Skin of body (tissue), 2 donors: ENCODE results near the gene KLHL21. TPM values are rescaled to one million over a fixed set of nuclear protein-coding genes. Genes with fewer than 3 reads are reported as not detected.
"Not testable (repeated sequence)": the region's sequence is repeated elsewhere in the genome, so short reads cannot be mapped to it uniquely, and the experiment has no call there.

ENCODE experiments used
- DNase-seq: peaks from one replicate; lab custom pipeline; 2025; lab: John Stamatoyannopoulos, UW
- total RNA-seq: library from RNA; depleted of rRNA; stranded (reverse); fragments of >200 nt; gene quantifications from one replicate; pipeline ENCODE4 v1.2.3, GENCODE V29; 2014

Gene KLHL21
- total RNA-seq, 1 donor from 2014 or later: 17.8 TPM

DNA sequence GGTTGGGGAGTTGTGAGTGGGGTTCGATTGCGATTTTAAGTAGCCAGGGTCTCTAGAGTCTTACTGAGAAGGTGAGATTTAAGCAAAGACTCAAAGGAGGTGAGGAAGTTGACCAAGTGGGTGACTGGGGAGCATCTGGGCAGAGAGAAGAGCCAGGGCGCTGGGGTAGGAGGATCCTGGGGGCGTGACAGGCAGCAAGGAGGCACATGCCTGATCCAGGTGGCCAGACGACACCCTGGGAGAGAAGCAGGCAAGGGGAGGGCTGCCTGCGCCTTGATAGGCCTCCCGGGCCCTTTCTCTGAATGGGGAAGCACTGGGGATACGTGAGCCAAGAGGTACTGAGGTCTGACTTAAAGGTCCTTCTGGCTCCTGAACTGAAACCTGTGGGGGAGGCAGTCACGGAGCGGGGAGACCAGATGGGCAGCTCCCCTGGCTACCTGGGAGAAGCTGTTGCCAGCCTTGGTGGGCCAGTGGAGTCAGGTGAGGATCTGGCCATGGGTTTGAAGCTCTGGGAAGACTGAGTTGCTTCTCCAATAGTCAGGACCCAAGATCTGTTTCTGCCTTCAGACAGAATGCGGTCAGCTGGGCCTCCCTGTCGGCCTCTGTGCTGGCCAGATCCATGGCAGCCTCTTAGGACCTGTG lies 17.5 kb downstream of the KLHL21 start:
- DNase-seq: no peak

DNA sequence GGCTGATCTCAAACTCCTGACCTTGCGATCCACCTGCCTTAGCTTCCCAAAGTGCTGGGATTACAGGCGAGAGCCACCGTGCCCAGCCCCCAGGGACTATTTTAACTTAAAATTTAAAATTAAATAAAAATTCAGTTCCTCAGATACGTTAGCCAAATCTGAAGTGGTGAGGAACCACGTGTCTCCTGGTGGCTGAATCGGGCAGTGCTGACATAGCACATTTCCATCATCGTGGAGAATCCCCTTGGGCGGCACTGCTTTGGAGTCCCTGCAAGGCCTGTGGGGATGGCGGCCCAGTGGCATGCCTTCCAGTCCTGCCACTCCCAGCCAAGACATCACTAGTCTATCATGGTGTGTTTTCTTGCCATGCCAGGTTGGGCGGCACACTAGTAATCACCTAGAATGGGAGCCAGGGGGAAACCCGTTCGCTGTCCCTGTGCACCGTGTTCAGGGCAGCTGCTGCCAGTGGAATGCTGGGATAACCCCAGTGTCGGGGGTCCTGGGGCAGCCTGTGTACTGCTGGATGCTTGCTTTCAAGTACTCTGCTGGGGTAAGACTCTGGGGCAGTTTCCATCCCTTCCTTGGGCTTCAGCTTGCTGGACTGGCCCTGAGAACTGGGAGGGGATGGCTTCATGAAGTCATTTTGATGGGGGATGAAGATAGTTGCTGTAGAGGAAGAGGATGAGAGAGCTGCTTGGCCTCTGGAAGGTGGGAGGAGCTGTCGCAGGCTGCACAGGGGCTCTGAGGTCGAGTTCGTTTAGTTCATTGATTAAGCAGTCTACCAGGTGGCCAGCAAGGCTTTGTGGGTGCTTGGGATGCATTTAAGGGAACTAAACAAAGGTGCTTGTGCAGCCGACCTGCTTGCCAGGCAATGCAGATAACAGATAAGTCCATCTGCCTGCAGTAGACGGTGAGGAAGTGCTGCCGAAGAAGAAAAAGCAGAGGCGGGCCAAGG lies 18.3 kb downstream of the KLHL21 start:
- no peak for DNase-seq

DNA sequence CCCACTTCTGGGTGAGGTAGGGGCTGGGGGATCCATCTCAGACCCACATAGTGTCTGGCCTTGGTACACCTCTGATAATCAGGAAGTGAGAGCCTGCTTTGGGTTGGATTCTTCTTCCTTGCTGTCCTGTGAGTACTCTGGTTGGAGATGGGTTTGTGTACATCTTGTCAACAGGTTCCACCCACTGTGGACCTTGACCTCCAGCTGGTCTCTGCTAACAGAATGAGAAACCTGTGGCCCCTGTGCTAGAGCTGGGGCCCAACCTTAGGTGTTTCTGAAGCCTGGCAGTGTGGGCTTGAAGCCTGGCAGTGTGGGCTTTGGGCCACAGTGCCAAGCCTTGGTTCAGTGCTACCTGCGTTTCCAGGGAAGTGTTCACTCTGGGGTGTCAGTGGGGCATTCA lies 20.3 kb downstream of the KLHL21 start:
- DNase-seq: no peak

DNA sequence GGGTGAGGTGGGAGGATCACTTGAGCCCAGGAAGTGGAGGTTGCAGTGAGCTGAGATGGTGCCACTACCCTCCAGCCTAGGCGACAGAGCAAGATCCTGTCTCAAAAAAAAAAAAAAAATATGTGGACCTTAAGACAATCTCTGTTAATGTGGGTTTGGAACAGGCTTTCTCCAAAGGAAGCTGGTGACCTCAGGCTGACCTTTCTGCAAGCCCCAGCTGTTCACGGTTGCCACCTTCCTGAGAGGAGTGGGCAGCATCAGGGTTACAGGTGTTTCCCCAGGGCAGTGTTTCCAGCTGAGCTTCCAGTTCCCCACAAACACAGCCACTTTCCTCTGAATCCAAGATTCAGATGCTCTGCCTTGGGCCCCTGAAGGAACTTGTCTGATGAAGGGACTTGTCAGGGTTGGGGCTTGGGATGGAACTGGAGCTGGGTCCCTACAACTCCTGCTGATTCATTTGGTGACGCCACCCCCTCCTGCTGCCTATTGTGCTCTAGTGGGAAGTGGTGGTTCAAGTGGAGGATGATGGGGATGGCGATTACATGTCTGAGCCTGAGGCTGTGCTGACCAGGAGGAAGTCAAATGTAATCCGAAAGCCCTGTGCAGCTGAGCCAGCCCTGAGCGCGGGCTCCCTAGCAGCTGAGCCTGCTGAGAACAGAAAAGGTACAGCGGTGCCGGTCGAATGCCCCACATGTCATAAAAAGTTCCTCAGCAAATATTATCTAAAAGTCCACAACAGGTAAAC lies 20.9 kb downstream of the KLHL21 start:
- no peak for DNase-seq

DNA sequence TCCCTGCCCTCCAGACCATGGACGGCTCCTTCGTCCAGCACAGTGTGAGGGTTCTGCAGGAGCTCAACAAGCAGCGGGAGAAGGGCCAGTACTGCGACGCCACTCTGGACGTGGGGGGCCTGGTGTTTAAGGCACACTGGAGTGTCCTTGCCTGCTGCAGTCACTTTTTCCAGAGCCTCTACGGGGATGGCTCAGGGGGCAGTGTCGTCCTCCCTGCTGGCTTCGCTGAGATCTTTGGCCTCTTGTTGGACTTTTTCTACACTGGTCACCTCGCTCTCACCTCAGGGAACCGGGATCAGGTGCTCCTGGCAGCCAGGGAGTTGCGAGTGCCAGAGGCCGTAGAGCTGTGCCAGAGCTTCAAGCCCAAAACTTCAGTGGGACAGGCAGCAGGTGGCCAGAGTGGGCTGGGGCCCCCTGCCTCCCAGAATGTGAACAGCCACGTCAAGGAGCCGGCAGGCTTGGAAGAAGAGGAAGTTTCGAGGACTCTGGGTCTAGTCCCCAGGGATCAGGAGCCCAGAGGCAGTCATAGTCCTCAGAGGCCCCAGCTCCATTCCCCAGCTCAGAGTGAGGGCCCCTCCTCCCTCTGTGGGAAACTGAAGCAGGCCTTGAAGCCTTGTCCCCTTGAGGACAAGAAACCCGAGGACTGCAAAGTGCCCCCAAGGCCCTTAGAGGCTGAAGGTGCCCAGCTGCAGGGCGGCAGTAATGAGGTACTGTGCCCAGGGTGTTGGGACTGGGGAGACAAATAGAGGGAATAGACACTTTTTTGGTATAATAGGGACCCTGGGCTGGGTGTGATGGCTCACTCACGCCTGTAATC lies 21.9 kb downstream of the KLHL21 start:
- no peak for DNase-seq

DNA sequence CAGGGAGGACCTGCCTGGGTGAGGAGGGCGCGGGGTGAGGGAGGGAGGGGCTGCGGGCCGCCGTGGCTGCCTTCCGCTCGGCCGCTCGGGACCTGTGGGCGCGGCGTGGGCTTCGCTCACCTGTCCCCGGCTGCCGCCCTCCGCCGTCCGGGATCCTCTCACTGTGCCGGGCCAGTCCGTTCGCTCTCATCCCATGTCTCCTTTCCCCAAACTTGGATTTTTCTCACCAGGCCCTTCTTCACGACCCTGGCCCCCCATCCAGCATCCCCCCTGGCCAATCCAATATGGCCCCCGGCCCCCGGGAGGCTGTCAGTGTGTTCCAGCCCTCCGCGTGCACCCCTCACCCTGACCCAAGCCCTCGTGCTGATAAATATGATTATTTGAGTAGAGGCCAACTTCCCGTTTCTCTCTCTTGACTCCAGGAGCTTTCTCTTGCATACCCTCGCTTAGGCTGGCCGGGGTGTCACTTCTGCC lies 22.5 kb downstream of the KLHL21 start:
- DNase-seq: no peak

DNA sequence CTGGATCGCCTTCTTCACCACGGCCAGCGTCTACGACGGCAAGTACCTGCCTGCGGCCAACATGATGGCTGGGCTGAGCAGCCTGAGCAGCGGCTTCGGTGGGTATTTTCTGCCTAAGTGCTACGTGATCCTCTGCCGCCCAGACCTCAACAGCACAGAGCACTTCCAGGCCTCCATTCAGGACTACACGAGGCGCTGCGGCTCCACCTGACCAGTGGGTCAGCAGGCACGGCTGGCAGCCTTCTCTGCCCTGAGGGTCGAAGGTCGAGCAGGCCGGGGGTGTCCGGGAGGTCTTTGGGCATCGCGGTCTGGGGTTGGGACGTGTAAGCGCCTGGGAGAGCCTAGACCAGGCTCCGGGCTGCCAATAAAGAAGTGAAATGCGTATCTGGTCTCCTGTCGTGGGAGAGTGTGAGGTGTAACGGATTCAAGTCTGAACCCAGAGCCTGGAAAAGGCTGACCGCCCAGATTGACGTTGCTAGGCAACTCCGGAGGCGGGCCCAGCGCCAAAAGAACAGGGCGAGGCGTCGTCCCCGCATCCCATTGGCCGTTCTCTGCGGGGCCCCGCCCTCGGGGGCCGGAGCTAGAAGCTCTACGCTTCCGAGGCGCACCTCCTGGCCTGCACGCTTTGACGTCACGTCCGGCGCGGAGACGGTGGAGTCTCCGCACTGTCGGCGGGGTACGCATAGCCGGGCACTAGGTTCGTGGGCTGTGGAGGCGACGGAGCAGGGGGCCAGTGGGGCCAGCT lies 23.1 kb downstream of the KLHL21 start, which contains the start of gene ZBTB48:
Gene ZBTB48, plus strand, starts transcription at position 621 of the 745 bp plus-strand sequence. CDS start 616 bp downstream, outside the sequence.
- DNase-seq: peak; percentile 96

DNA sequence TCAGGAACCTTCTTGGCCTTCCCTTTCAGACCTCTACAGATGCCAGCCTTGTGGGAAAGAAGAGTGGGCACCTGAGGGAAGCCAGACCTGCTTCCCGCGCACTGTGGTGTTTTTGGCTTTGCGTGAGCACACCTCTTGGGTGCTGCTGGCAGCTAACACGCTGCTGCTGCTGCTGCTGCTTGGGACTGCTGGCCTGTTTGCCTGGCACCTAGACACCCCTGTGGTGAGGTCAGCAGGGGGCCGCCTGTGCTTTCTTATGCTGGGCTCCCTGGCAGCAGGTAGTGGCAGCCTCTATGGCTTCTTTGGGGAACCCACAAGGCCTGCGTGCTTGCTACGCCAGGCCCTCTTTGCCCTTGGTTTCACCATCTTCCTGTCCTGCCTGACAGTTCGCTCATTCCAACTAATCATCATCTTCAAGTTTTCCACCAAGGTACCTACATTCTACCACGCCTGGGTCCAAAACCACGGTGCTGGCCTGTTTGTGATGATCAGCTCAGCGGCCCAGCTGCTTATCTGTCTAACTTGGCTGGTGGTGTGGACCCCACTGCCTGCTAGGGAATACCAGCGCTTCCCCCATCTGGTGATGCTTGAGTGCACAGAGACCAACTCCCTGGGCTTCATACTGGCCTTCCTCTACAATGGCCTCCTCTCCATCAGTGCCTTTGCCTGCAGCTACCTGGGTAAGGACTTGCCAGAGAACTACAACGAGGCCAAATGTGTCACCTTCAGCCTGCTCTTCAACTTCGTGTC lies 23.9 kb downstream of the KLHL21 start:
- DNase-seq: no peak

DNA sequence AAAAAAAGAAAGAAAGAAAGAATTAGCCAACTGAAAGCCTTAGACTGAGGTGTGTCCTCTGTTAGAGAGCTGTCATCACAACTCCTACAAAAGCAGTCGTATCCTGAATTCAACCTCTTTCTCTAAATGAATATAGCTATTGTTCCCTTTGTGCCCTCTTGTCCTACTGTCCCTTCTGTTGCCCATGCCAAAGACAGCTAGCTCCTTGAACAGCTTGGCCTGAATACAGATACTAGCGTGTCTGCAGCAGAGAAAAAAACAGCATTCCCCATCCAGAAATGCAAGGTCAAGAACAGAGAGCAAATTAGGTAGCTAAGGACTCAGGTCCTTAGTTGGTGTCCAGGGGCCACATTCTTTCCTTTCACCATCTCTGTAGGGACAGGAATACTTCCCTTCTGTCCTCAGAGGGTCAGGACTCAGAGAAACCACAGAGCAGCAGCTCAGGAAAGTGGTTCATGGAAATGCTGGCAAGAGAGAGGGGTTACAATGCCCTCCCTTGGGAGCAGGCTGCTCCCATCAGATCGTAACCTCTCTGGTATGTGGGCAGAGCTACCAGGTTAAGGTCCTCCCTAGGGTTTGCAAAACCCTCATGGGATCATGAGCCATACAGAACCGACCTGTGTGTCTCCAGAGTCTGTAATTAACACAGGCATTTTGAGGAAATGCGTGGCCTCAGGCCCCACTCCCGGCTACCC lies 24.7 kb downstream of the KLHL21 start:
- no peak for DNase-seq

DNA sequence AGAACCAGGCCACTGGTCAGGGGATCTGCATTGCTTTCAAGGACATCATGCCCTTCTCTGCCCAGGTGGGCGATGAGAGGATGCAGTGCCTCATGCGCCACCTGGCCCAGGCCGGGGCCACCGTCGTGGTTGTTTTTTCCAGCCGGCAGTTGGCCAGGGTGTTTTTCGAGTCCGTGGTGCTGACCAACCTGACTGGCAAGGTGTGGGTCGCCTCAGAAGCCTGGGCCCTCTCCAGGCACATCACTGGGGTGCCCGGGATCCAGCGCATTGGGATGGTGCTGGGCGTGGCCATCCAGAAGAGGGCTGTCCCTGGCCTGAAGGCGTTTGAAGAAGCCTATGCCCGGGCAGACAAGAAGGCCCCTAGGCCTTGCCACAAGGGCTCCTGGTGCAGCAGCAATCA lies 27.9 kb downstream of the KLHL21 start:
- no peak for DNase-seq

DNA sequence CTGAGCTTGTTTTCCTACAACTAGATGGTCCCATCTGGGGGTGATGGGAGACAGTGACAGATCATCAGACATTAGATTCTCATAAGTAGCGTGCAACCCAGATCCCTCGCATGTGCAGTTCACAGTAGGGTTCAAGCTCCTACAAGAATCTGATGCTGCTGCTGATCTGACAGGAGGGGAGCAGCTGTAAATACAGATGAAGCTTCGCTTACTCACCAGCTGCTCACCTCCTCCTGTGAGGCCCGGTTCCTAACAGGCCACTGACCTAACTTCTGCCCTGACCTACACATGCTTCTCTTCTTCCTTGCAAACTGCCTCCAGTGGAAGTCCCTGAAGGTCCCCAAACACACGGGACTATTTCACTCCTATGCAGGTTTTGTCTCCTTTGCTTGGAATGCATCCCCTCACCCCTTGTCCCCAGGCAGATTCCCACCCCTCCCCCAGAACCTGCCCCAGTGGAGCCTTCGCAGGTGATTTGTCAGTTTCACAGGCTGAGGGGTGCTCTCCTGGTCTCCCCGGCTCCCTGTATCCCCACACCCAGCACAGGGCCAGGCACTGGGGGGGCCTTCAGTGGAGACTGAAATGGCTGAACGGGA lies 28.5 kb downstream of the KLHL21 start:
- DNase-seq: no peak

DNA sequence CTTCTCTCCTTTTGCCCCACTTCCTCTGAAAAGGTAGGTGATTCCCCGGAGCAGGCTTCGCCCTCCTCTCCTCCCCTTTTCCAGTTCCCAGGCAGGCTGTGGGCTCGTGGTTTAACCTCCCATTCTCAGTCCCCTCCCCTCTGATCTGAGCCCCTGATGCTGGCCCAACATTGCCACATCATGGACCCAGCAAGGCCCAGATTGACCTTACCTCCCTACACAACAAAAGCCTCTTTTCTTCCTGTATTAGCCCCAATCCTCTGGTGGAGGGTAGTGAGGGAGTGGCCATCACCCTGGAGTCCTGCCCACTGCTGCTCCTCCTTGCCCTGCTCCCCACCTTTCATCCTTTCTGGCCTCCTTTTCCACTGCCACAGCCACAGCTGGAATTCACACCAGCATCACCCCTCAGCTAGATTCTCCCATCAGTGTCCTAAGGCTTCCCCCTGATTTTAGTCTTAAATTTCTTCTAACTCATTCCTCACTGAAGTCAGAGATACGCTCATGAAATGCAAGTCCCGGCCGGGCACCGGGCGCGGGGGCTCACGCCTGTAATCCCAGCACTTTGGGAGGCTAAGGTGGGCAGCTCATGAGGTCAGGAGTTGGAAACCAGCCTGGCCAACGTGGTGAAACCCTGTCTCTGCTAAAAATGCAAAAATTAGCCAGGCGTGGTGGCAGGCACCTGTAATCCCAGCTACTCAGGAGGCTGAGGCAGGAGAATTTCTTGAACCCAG lies 29.9 kb downstream of the KLHL21 start:
- no peak for DNase-seq

DNA sequence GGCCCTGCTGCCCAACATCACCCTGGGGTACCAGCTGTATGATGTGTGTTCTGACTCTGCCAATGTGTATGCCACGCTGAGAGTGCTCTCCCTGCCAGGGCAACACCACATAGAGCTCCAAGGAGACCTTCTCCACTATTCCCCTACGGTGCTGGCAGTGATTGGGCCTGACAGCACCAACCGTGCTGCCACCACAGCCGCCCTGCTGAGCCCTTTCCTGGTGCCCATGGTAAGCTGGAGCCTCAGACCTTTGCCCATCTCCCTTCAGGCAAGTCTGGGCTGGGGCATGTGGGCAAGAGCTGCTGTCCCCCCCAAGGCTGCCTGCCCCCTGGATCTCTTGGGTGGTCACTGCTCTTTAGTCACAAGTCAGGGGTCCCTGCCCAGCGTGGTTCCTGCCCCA lies 31.7 kb downstream of the KLHL21 start:
- DNase-seq: no peak

DNA sequence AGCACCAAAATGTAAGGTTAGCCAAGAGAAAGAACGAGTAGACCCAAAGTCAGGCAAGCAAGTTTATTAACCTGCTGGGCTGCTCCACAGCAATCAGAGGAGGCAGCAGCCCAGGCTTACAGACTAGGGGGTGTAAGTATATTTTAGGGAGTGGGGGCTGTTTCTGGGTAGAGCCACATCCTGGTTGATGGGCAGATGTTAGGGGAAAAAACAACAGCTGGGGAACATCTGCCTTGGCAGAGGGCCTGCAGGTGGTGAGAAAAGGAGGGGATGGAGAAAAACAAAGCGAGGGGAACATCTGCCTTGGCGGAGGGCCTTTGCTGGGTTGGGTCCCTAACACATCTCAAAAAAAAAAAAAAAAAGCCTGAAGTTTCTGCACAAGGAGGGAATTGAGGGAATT lies 32.6 kb downstream of the KLHL21 start:
- no peak for DNase-seq

DNA sequence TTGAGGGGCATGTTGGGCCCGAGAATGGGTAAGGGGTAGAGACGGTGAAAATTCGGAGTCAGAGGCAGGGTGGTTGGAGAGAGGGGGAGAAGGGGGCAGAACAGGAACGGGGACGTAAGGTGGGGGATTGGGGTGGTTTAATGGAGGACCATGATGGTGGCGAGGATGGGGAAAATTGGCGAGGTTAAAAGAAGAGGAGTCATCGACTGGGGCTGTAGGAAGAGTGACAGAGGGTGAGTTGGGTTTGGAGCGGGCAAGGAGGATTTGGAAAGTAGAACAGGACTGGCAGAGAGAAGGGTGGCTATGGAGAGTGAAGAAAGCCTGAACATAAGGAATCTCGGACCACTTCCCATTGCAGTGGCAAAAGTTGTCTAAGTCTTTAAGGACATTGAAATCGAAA lies 33.6 kb downstream of the KLHL21 start:
- DNase-seq: no peak

DNA sequence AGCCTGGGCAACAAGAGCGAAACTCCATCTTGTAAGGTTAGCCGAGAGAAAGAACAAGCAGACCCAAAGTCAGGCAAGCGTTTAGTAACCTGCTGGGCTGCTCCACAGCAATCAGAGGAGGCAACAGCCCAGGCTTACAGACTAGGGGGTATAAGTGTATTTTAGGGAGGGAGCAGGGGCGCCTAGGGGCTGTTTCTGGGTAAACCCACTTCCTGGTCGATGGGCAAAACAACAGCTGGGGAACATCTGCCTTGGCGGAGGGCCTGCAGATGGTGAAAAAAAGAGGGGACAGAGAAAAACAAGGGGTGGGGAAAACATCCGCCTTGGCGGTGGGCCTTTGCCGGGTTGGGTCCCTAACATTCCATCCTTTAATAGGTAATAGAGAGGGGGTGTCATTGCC lies 42.4 kb downstream of the KLHL21 start:
- DNase-seq: peak; percentile 19

DNA sequence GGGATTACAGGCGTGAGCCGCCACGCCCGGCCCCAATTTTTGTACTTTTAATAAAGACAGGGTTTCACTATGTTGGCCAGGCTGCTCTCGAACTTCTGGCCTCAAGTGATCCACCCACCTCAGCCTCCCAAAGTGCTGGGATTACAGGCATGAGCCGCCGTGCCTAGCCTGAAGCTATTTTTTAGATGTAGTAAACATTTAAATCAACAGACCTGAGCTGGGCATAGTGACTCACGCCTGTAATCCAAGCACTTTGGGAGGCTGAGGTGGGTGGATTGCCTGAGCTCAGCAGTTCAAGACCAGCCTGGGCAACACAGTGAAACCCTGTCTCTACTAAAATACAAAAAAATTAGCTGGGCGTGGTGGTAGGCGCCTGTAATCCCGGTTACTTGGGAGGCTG lies 43.5 kb downstream of the KLHL21 start:
- DNase-seq: not testable (repeated sequence)

DNA sequence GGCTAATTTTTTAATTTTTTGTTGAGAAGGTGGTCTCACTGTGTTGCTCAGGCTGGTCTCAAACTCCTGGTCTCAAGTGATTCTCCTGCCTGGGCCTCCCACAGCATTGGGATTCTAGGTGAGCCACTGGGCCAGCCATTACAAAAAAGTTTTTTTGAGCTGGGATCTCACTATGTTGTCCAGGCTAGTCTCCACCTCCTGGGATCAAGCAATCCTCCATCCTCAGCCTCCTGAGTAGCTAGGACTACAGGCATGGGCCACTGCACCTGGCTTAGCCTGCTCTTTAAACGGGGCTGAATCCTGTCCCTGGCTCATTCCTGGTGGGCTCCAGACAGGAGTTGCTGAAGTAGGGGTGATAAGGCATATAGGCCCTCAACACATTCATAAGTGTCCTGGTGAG lies 45.1 kb downstream of the KLHL21 start:
- no peak for DNase-seq
